K562 (cell line): ENCODE data around the gene CAMKV. TPM values are rescaled to one million over a fixed set of nuclear protein-coding genes. Genes with fewer than 3 reads are reported as not detected.

Experiments
- ATAC-seq: fragments of 200-7000 bp; cut with Tn5 transposase; 3 replicates; pipeline ENCODE4 v1.9.1; 2020; ENCODE audit warnings: moderate library complexity
- BruUV-seq: library from RNA; stranded (reverse); fragments of 400-500 nt; replicated peaks from 2 replicates; lab custom pipeline; 2021; lab: Mats Ljungman, UMichigan
- CTCF ChIA-PET: fragments of 300-600 bp; formaldehyde crosslinking; extraction: SDS; loops from one replicate; lab custom pipeline; 2021; ENCODE audit warnings: low intra/inter-chr PET ratio; lab: Yijun Ruan, JAX
- POLR2A ChIA-PET: fragments of 300-600, 350-650 bp; sonication (Branson Sonifier 250); formaldehyde crosslinking; extraction: SDS; loops from one replicate; lab custom pipeline; 2021; ENCODE audit warnings: antibody characterized with exemption, inconsistent platforms; lab: Yijun Ruan, JAX
- DNase-seq, 4 experiments: peaks; one replicate each; pipeline versions ENCODE4 v3.0.0 to v3.0.0-alpha.2; 2011 to 2018; ENCODE audit warnings: low spot score in 3 of 4, mixed read lengths in 3 of 4; ENCODE audit errors: extremely low read depth in 1 of 4
- FAIRE-seq: peaks from 2 replicates; lab custom pipeline; 2011; peaks lifted over from hg19 to GRCh38; lab: Jason Lieb, UNC
- H2AFZ ChIP-seq: 2 replicates; pipeline ENCODE4 v1.6.0; 2011; ENCODE audit warnings: low read depth, low read length, control low read depth, inconsistent platforms
- H3K27ac ChIP-seq: fragments of 200-600 bp; 3 replicates; pipeline ENCODE4 v1.8.0; 2011; ENCODE audit warnings: low read depth, mild to moderate bottlenecking, control low read depth, inconsistent platforms, low read length, moderate library complexity, mixed read lengths; ENCODE audit errors: extremely low read depth
- H3K27me3 ChIP-seq, 2 experiments: fragments of 300-600 bp in 1 of 2; 2 replicates in 1 of 2; 3 replicates in 1 of 2; pipeline versions ENCODE4 v1.6.0 to v1.8.0; 2011; ENCODE audit warnings: inconsistent platforms in 2 of 2, low read length in 2 of 2, mild to moderate bottlenecking in 1 of 2, mixed read lengths in 1 of 2, moderate library complexity in 1 of 2; ENCODE audit not compliant: control insufficient read depth in 2 of 2, insufficient read depth in 2 of 2
- H3K36me3 ChIP-seq: fragments of 300-600 bp; 3 replicates; pipeline ENCODE4 v1.8.0; 2011; ENCODE audit warnings: mild to moderate bottlenecking, low read length, inconsistent platforms; ENCODE audit not compliant: control insufficient read depth, insufficient read depth
- H3K4me1 ChIP-seq, 2 experiments: fragments of 200-600 bp in 1 of 2; replicated peaks in 1 of 2; 2 replicates in 1 of 2; 3 replicates in 1 of 2; pipeline versions ENCODE4 v1.5.1 to v1.8.0; 2011; ENCODE audit warnings: inconsistent platforms in 2 of 2, low read length in 2 of 2, mild to moderate bottlenecking in 1 of 2, mixed read lengths in 1 of 2, moderate library complexity in 1 of 2; ENCODE audit not compliant: control insufficient read depth in 2 of 2, insufficient read depth in 2 of 2
- H3K4me2 ChIP-seq: 2 replicates; pipeline ENCODE4 v1.6.1; 2011; ENCODE audit warnings: low read length, control low read depth, inconsistent platforms, mixed read lengths; ENCODE audit not compliant: insufficient read depth
- H3K4me3 ChIP-seq: fragments of 200-600 bp; sonication (generic), shearing (Covaris generic); 2 replicates; pipeline ENCODE4 v1.5.1; 2016; ENCODE audit warnings: control low read depth, inconsistent platforms
- H3K79me2 ChIP-seq: fragments of 200-600 bp; 3 replicates; pipeline ENCODE4 v1.8.0; 2011; ENCODE audit warnings: low read length, inconsistent platforms; ENCODE audit not compliant: control insufficient read depth, insufficient read depth
- H3K9ac ChIP-seq, 2 experiments: 2 replicates each; pipeline versions ENCODE4 v1.6.0 to v1.6.1; 2011; ENCODE audit warnings: low read depth in 2 of 2, low read length in 2 of 2, control low read depth in 1 of 2, inconsistent platforms in 1 of 2, mild to moderate bottlenecking in 1 of 2, mixed read lengths in 1 of 2; ENCODE audit not compliant: insufficient read depth in 1 of 2
- H3K9me1 ChIP-seq: one replicate; pipeline ENCODE4 v1.6.0; 2011; ENCODE audit warnings: inconsistent platforms, mild to moderate bottlenecking, low read length, moderate library complexity; ENCODE audit not compliant: control insufficient read depth, insufficient read depth
- H3K9me3 ChIP-seq: replicated peaks from 2 replicates; pipeline ENCODE4 v1.5.1; 2011; ENCODE audit warnings: low read depth, low read length, inconsistent platforms; ENCODE audit not compliant: control insufficient read depth, insufficient read depth
- H4K20me1 ChIP-seq: replicated peaks from 2 replicates; pipeline ENCODE4 v1.6.1; 2011; ENCODE audit warnings: low read length, inconsistent platforms, mixed read lengths; ENCODE audit not compliant: control insufficient read depth, insufficient read depth
- CC2D1A ChIP-seq: fragments of 450-650 bp; IDR thresholded peaks from 2 replicates; pipeline ENCODE4 v1.6.1; 2017; ENCODE audit warnings: mild to moderate bottlenecking
- CREBBP ChIP-seq: IDR thresholded peaks from one replicate; pipeline ENCODE4 v1.6.1; 2012; ENCODE audit warnings: low read depth, mild to moderate bottlenecking, control low read depth, inconsistent platforms, low read length
- HSF4 ChIP-seq: fragments of 250-450 bp; sonication (Bioruptor Pico); IDR thresholded peaks from 2 replicates; pipeline ENCODE4 v2.1.2; 2022; ENCODE audit warnings: mild to moderate bottlenecking, moderate library complexity, borderline replicate concordance
- RAD21 ChIP-seq, 2 experiments: fragments of 250-450 bp in 1 of 2; fragments of 450-650 bp in 1 of 2; sonication (Bioruptor Pico) in 1 of 2; formaldehyde crosslinking in 1 of 2; IDR thresholded peaks in 1 of 2; conservative IDR thresholded peaks in 1 of 2; 2 replicates each; pipeline versions ENCODE4 v1.4.0 to v1.8.0; 2020 to 2022; ENCODE audit warnings: mild to moderate bottlenecking in 2 of 2, moderate library complexity in 1 of 2
- TOE1 ChIP-seq, 2 experiments: fragments of 450-650 bp in 1 of 2; sonication (generic) in 1 of 2; formaldehyde crosslinking in 1 of 2; IDR thresholded peaks; 2 replicates each; pipeline versions ENCODE4 v1.7.1 to v1.8.0; 2016 to 2022; ENCODE audit warnings: borderline replicate concordance in 2 of 2, mild to moderate bottlenecking in 2 of 2, antibody characterized with exemption in 1 of 2, inconsistent platforms in 1 of 2, low read depth in 1 of 2, missing genetic modification reagents in 1 of 2, moderate library complexity in 1 of 2
- ZKSCAN3 ChIP-seq: fragments of 250-450 bp; sonication (Bioruptor Pico); IDR thresholded peaks from 2 replicates; pipeline ENCODE4 v1.4.0; 2020
- ZNF699 ChIP-seq: fragments of 250-450 bp; sonication (Bioruptor Pico); IDR thresholded peaks from 2 replicates; pipeline ENCODE4 v1.8.0; 2021; ENCODE audit warnings: mild to moderate bottlenecking, moderate library complexity; ENCODE audit not compliant: insufficient replicate concordance
- WGBS: fragments of 100-300 bp; shearing (Covaris generic); methylation state at CpG from one replicate; pipeline ENCODE4 v1.1.6; 2016; ENCODE audit warnings: low coverage, mixed read lengths; ENCODE audit not compliant: insufficient coverage; ENCODE audit errors: missing lambda C conversion rate; 5-methylcytosine and 5-hydroxymethylcytosine counted together
- in situ Hi-C: fragments of 300-500 bp; cut with MboI; formaldehyde crosslinking; loops from 4 replicates; pipeline ENCODE4 v1.15.0; 2018; ENCODE audit warnings: inconsistent platforms, mixed read lengths
- intact Hi-C: fragments of 100-400 bp; cut with micrococcal nuclease; formaldehyde crosslinking; loops from 2 replicates; pipeline ENCODE4 v1.14.2; 2022
- polyA plus RNA-seq, 8 experiments: library from polyadenylated mRNA; depleted of rRNA in 4 of 8; stranded (reverse) in 5 of 8; unstranded in 3 of 8; fragments of >200 nt; fragmentation: Nextera tagmentation in 2 of 8; fragmentation: Illumina TruSeq in 1 of 8; extraction: Ambion mirVana in 2 of 8; extraction: Trizol in 1 of 8; gene quantifications; 2 replicates each; pipeline versions ENCODE4 v1.2.1 to v1.2.3, GENCODE V29; 2011 to 2014; ENCODE audit warnings: inconsistent platforms in 1 of 8, missing spikeins in 1 of 8
- total RNA-seq, 7 experiments: library from RNA; depleted of rRNA in 6 of 7; stranded (reverse); fragments of >200 nt in 6 of 7; fragmentation: Illumina TruSeq in 2 of 7; extraction: Trizol in 2 of 7; gene quantifications; 2 replicates each; pipeline versions ENCODE4 v1.2.1 to v1.2.3, GENCODE V29; 2011 to 2021; ENCODE audit warnings: low replicate concordance in 1 of 7
- TF ChIP-seq, protein P1 (sequence below): fragments of 250-450 bp; sonication (Bioruptor Pico); IDR thresholded peaks from 2 replicates; pipeline ENCODE4 v1.5.0; 2021
- TF ChIP-seq, protein P2 (sequence below): fragments of 450-650 bp; IDR thresholded peaks from 2 replicates; pipeline ENCODE4 v1.6.1; 2016; ENCODE audit warnings: mild to moderate bottlenecking, moderate library complexity

The CAMKV gene
- total and polyA plus RNA-seq, 9 of the 15 experiments (the other 6 are each of a cell fraction or from before 2014, with no cell fraction given), result 0.08 to 2.7 (median 0.79) TPM

GRCh38 chr3:49859576-49860305, 10.0 kb downstream of the CAMKV start:
- intact Hi-C loops, result no loop called here
- Histone ChIP-seq H3K27ac (no peak overlapping the region), H3K27me3 (peaks cover 6 to 26% of the 10 kb centered on the region in 2 experiments; a peak in 4 of 5 replicates), H4K20me1 (no peaks in the 10 kb centered on the region), H3K4me3 (no peak overlapping the region), H3K4me1 (peaks cover 9 to 15% of the 10 kb centered on the region in 2 experiments; a peak in 4 of 5 replicates), H2AFZ (no peak overlapping the region), H3K4me2 (no peak overlapping the region), H3K79me2 (peaks cover 16% of the 10 kb centered on the region), H3K9ac (peak overlapping the region in 1 of 2 experiments; percentile 40; a peak in 1 of 4 replicates), H3K9me3 (no peaks in the 10 kb centered on the region), H3K9me1 (no peaks in the 10 kb centered on the region), H3K36me3 (no peaks in the 10 kb centered on the region)
- FAIRE-seq, result no peak
- BruUV-seq, result no TSS peak
- no peak for DNase-seq
- POLR2A ChIA-PET, result no interaction called here
- CTCF ChIA-PET, result no interaction called here
- ATAC-seq, result no peak
- 12% methylated on average over 8 of the region's 12 CpGs for WGBS
- in situ Hi-C loops, result no loop called here
- TF ChIP-seq CC2D1A, result no peak
- TF ChIP-seq, protein P1, sequence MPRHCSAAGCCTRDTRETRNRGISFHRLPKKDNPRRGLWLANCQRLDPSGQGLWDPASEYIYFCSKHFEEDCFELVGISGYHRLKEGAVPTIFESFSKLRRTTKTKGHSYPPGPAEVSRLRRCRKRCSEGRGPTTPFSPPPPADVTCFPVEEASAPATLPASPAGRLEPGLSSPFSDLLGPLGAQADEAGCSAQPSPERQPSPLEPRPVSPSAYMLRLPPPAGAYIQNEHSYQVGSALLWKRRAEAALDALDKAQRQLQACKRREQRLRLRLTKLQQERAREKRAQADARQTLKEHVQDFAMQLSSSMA (CRISPR knock-in tag), result no peak
- TF ChIP-seq RAD21 (CRISPR knock-in tag; conservative IDR thresholded peaks at IDR 0.05 in 1 of 2, IDR thresholded peaks at IDR 0.05 in 1 of 2), result no peak
- TF ChIP-seq ZNF699, result no peak
- no peak for TF ChIP-seq ZKSCAN3 (CRISPR knock-in tag)
- no peak for TF ChIP-seq HSF4
- TF ChIP-seq CREBBP, result no peak
- no peak for TF ChIP-seq TOE1 (IDR thresholded peaks at IDR 0.05; ENCODE audit: borderline replicate concordance)
- TF ChIP-seq TOE1 (CRISPR knock-in tag; IDR thresholded peaks at IDR 0.05; ENCODE audit: borderline replicate concordance, low read depth), result no peak
- TF ChIP-seq, protein P2, sequence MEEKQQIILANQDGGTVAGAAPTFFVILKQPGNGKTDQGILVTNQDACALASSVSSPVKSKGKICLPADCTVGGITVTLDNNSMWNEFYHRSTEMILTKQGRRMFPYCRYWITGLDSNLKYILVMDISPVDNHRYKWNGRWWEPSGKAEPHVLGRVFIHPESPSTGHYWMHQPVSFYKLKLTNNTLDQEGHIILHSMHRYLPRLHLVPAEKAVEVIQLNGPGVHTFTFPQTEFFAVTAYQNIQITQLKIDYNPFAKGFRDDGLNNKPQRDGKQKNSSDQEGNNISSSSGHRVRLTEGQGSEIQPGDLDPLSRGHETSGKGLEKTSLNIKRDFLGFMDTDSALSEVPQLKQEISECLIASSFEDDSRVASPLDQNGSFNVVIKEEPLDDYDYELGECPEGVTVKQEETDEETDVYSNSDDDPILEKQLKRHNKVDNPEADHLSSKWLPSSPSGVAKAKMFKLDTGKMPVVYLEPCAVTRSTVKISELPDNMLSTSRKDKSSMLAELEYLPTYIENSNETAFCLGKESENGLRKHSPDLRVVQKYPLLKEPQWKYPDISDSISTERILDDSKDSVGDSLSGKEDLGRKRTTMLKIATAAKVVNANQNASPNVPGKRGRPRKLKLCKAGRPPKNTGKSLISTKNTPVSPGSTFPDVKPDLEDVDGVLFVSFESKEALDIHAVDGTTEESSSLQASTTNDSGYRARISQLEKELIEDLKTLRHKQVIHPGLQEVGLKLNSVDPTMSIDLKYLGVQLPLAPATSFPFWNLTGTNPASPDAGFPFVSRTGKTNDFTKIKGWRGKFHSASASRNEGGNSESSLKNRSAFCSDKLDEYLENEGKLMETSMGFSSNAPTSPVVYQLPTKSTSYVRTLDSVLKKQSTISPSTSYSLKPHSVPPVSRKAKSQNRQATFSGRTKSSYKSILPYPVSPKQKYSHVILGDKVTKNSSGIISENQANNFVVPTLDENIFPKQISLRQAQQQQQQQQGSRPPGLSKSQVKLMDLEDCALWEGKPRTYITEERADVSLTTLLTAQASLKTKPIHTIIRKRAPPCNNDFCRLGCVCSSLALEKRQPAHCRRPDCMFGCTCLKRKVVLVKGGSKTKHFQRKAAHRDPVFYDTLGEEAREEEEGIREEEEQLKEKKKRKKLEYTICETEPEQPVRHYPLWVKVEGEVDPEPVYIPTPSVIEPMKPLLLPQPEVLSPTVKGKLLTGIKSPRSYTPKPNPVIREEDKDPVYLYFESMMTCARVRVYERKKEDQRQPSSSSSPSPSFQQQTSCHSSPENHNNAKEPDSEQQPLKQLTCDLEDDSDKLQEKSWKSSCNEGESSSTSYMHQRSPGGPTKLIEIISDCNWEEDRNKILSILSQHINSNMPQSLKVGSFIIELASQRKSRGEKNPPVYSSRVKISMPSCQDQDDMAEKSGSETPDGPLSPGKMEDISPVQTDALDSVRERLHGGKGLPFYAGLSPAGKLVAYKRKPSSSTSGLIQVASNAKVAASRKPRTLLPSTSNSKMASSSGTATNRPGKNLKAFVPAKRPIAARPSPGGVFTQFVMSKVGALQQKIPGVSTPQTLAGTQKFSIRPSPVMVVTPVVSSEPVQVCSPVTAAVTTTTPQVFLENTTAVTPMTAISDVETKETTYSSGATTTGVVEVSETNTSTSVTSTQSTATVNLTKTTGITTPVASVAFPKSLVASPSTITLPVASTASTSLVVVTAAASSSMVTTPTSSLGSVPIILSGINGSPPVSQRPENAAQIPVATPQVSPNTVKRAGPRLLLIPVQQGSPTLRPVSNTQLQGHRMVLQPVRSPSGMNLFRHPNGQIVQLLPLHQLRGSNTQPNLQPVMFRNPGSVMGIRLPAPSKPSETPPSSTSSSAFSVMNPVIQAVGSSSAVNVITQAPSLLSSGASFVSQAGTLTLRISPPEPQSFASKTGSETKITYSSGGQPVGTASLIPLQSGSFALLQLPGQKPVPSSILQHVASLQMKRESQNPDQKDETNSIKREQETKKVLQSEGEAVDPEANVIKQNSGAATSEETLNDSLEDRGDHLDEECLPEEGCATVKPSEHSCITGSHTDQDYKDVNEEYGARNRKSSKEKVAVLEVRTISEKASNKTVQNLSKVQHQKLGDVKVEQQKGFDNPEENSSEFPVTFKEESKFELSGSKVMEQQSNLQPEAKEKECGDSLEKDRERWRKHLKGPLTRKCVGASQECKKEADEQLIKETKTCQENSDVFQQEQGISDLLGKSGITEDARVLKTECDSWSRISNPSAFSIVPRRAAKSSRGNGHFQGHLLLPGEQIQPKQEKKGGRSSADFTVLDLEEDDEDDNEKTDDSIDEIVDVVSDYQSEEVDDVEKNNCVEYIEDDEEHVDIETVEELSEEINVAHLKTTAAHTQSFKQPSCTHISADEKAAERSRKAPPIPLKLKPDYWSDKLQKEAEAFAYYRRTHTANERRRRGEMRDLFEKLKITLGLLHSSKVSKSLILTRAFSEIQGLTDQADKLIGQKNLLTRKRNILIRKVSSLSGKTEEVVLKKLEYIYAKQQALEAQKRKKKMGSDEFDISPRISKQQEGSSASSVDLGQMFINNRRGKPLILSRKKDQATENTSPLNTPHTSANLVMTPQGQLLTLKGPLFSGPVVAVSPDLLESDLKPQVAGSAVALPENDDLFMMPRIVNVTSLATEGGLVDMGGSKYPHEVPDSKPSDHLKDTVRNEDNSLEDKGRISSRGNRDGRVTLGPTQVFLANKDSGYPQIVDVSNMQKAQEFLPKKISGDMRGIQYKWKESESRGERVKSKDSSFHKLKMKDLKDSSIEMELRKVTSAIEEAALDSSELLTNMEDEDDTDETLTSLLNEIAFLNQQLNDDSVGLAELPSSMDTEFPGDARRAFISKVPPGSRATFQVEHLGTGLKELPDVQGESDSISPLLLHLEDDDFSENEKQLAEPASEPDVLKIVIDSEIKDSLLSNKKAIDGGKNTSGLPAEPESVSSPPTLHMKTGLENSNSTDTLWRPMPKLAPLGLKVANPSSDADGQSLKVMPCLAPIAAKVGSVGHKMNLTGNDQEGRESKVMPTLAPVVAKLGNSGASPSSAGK, result no peak
